Measurements from ENCODE around the gene RPRD2. TPM values are rescaled to one million over a fixed set of nuclear protein-coding genes. Genes with fewer than 3 reads are reported as not detected.

RPRD2 gene
- total RNA-seq = 7.2 and 8.9 TPM in 2 replicates

GRCh38 chr1:150363426-150364230 lies at the start of gene RPRD2:
TSS of gene RPRD2 (plus strand) at chr1:150364147. CDS start at chr1:150364715, 568 bp downstream.

DNA sequence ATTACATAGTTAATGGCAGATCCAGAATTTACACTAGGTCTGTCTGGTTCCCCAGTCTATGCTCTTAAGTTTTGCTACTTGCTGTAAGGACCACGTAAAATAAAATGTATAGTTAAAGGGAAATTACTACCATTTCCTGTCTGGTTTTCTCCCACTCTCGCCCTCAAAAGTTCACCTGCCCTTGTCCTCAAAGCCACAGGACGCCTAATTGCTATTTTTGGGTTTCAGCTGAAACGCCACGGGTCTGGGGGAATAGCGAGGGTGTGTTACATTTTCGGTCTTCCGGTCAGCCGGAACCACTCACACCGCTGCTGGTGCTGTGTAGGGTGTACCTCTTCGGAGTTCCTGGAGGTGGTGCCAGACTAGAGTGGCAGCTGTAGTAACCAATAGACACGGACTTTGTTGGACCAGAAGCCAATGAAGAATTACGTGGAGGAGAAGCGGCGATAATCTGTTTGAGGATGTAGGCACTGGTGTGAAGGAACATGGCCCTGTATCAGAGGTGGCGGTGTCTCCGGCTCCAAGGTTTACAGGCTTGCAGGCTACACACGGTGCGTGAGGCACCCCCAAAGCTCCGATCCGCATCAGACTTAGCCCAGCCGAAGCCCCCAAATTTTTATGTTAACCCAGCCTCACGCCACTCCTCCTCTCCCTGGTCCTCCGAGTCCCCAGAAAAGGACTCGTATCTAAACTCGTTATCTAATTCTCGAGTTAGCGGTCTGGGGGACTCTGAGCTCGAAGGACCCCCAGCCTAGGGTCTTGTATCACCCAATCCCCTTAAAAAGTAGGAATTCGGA lies 123.2 kb downstream of the RPRD2 start, which contains the start of gene TARS2:
TARS2 (plus strand) TSS at position 454 of the 797 bp plus-strand sequence; CDS start at position 486, 32 bp downstream.

DNA sequence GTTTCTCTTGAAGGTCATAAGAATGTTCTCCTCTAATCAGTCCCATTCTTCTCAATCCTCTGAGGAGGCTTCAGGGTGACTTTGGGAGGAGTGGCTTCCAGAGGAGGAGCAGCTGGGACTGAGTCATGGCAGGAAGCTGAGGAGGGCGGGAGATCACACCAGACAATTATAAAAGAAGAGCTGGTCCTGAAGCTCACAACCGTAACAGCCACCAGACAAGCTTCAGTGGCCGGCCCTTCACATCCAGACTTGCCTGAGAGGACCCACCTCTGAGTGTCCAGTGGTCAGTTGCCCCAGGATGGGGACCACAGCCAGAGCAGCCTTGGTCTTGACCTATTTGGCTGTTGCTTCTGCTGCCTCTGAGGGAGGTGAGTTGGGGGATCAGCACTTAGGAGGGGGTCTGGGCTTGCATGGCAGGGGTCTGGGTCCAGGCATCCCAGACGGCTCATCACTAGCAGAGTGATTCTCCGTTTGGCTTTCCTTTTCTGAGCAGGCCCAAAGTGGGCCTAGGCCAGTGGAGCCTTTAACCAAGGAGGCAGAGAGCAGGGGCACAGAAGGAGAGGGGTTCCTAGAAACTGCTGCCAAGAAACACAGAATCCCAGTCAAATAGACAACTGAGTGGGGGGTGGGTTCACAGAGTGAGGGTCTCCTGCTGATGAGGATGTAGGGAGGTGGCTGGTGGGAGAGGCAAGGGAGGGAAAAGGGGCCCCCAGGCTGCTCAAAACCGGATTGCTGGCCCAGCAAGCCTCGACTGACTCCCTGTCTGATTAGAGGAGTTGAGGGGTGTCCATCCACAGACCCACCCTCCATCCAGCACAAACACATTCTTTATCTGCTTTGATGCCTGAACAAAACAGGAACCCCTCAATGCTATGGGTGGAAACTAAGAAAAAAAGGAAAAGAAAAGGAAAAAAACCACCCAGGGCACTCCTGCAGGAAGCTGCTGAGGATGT lies 144.2 kb downstream of the RPRD2 start, which contains the start of gene ECM1:
ECM1 (plus strand) TSS at position 198 of the 953 bp plus-strand sequence; CDS start at position 299, 101 bp downstream.

DNA sequence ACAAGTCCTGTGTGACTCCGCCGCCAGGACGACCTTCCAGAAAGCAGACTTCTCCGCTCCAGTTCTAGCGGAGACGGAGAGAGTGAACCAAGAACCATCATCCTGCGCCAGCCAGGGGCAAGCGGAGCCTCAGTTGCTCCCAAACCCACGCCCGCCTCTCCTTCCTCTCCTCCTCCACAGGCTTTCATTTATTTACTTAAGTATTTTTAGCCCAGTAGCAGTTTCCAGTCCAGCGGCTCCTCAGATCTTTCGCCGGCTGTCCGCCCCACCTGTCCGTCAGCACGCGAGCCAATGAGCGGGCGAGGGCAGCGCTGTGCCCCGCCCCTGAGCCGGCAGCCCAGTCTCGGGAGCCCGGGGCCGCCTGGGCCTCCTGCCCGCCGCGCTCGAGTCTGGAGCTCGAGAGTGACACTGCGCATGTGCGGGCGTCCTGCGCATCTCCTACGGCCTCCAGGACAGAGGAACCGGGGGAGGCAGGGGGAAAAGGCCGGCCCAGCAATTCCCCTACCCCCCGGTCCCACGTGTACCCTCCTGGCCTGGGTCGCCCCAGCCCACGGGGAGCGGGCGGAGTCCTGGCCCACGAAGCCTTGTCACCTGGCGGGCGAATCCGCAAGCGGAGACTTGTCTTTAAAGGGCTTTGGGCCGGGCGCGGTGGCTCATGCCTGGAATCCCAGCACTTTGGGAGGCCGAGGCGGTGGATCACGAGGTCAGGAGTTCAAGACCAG lies 151.5 kb downstream of the RPRD2 start, which contains the start of gene FALEC:
FALEC (plus strand) TSS at position 425 of the 722 bp plus-strand sequence.

Other genes with a start within 250 kb of the RPRD2 start
- gene PLEKHO1, start 214.2 kb upstream of the RPRD2 start, total RNA-seq = 85.1 and 90.5 TPM in 2 replicates
- 23.8 and 25.1 TPM in 2 replicates for gene ANP32E, start 128.0 kb upstream of the RPRD2 start, total RNA-seq
- gene CA14, start 106.4 kb upstream of the RPRD2 start, total RNA-seq = not detected in 2 replicates
- 146 and 148 TPM in 2 replicates for gene APH1A, start 95.1 kb upstream of the RPRD2 start, total RNA-seq
- 45.0 and 60.8 TPM in 2 replicates for gene C1orf54, start 91.4 kb upstream of the RPRD2 start, total RNA-seq
- gene CIART, start 81.6 kb upstream of the RPRD2 start, total RNA-seq = 0.60 and 1.1 TPM in 2 replicates
- 44.3 and 55.1 TPM in 2 replicates for gene MRPS21, start 70.3 kb upstream of the RPRD2 start, total RNA-seq
- gene PRPF3, start 42.6 kb upstream of the RPRD2 start, total RNA-seq = 30.2 and 34.8 TPM in 2 replicates
- 15.6 and 19.0 TPM in 2 replicates for gene TARS2, start 123.3 kb downstream of the RPRD2 start, total RNA-seq
- 1.5 and 2.1 TPM in 2 replicates for gene ECM1, start 144.0 kb downstream of the RPRD2 start, total RNA-seq
- gene FALEC, start 151.6 kb downstream of the RPRD2 start, total RNA-seq = not detected in 2 replicates
- gene ADAMTSL4, start 185.3 kb downstream of the RPRD2 start, total RNA-seq = 0.40 and 0.44 TPM in 2 replicates
- gene MCL1, start 215.5 kb downstream of the RPRD2 start, total RNA-seq = 237 and 239 TPM in 2 replicates